Measurements from ENCODE around the gene FBXO33. TPM values are rescaled to one million over a fixed set of nuclear protein-coding genes. Genes with fewer than 3 reads are reported as not detected.

FBXO33 gene
- total RNA-seq, 1 donor from 2014 or later, result 10.5 TPM

DNA sequence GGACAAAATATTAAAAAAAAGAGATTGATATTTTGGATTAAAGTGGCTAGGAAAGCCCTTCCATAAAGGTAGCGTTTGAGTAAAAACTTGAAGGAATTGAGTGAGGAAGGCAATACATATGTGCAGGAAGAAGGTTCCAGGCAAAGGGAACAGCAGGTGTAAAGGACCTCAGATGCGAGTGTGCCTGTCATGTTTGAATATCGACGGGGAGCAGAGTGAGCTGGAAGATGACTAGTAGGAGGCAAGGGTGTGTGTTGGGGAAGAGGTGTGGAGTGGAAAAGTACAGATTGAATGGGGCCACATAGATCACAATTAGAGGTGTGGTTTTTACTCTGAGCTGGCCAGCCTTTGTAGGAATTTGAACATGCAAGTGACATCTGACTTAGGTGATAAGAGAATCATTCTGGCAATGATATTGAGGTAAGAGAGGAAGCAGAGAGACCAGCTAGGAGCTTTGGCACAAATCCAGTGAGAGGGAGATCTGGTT is 15.0 kb upstream of the FBXO33 start:
- H3K27ac Mint-ChIP-seq, result no peak overlapping the region
- TF ChIP-seq CTCF (IDR thresholded peaks at IDR 0.05; ENCODE audit: unreplicated experiment), result no peak
- H3K4me1 Mint-ChIP-seq, result peaks cover 6% of the 10 kb centered on the region
- no peak for DNase-seq (ENCODE audit: low spot score in 2 of 2, unreplicated experiment in 2 of 2)
- no peaks in the 10 kb centered on the region for H3K9me3 Mint-ChIP-seq
- H3K27me3 Mint-ChIP-seq (ENCODE audit: low read depth), result no peaks in the 10 kb centered on the region
- H3K4me3 Mint-ChIP-seq, result no peak overlapping the region
- H3K36me3 Mint-ChIP-seq, result no peaks in the 10 kb centered on the region

DNA sequence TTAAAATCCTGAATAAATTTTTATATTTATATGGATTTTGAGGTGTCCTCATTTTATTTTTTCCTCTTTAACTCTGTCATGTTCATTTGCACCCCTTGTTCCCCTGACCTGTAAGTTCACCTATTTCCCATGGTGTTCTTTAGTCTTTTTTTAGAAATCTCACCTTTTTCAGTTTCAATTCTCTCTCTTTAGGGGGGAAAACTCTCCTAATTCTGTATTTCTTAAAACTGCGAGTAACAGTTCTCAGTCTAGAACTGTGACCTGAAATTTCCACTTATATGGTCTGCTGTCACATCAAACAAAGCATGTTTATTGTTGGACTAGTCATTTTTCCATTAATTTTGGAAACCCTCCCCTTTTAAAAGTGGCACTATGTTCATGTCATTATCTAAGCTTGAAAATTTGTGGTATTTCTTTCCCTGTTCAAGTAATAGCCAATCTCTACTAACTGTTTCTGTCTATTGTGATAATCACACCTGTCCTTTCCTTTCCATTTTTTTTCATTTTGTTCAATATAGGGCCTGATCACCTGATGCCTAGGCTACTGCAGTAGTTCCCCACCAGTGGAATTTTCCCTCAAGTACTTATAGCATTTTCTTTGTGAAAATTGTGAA is 14.0 kb upstream of the FBXO33 start:
- Mint-ChIP-seq H3K9me3 (peaks cover 5% of the 10 kb centered on the region), H3K4me1 (peaks cover 6% of the 10 kb centered on the region), H3K27me3 (ENCODE audit: low read depth) (no peaks in the 10 kb centered on the region), H3K27ac (no peak overlapping the region), H3K36me3 (no peaks in the 10 kb centered on the region), H3K4me3 (no peak overlapping the region)
- DNase-seq (ENCODE audit: low spot score in 2 of 2, unreplicated experiment in 2 of 2), result no peak
- no peak for TF ChIP-seq CTCF (IDR thresholded peaks at IDR 0.05; ENCODE audit: unreplicated experiment)

DNA sequence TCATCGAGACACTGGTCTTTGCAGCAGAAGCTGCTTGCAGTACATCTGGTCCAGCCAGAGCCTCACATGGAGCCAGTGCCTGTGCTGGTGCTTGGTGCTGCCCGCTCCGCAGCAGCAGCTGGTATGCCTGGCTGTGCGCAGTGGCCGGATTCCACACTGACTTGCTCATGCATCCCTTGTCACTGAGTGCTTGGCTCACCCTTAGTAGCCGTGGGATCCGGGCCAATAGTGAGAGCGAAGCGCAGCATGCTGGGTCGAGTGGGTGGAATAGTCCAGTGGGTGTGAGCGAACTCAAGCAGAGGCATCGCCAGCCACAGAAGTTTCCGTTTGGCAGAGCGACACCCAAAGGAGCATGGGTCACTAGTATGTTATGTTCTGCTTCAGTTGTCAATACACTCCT is 10.1 kb upstream of the FBXO33 start:
- no peak overlapping the region for H3K4me3 Mint-ChIP-seq
- no peak overlapping the region for H3K27ac Mint-ChIP-seq
- H3K9me3 Mint-ChIP-seq, result peaks cover 5% of the 10 kb centered on the region
- H3K4me1 Mint-ChIP-seq, result peaks cover 3% of the 10 kb centered on the region
- DNase-seq (ENCODE audit: low spot score in 2 of 2, unreplicated experiment in 2 of 2), result no peak
- H3K27me3 Mint-ChIP-seq (ENCODE audit: low read depth), result no peaks in the 10 kb centered on the region
- H3K36me3 Mint-ChIP-seq, result no peaks in the 10 kb centered on the region
- TF ChIP-seq CTCF (IDR thresholded peaks at IDR 0.05; ENCODE audit: unreplicated experiment), result no peak

DNA sequence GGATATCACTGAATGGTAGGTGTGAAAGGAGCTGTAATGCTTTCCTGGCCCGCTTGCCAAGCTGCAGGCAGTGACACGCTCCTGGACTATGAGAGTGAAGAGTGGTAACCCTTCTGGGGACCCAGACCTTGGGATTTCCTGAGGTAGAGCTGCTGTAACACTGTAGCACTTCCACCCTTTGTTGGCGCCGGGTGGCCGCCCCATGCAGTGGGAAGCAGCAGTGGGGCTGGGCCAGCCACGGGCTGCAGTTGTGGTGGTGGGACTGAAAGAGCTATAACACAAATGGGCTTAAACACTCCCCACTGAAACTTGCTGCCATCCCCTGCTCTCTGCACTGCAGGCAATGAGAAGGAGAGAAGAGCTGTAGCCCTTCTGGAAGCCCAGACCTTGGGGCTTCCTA is 9.6 kb upstream of the FBXO33 start:
- Mint-ChIP-seq H3K4me1 (no peaks in the 10 kb centered on the region), H3K9me3 (peaks cover 5% of the 10 kb centered on the region), H3K4me3 (no peak overlapping the region), H3K36me3 (no peaks in the 10 kb centered on the region), H3K27ac (no peak overlapping the region), H3K27me3 (ENCODE audit: low read depth) (no peaks in the 10 kb centered on the region)
- TF ChIP-seq CTCF (IDR thresholded peaks at IDR 0.05; ENCODE audit: unreplicated experiment), result no peak
- no peak for DNase-seq (ENCODE audit: low spot score in 2 of 2, unreplicated experiment in 2 of 2)

DNA sequence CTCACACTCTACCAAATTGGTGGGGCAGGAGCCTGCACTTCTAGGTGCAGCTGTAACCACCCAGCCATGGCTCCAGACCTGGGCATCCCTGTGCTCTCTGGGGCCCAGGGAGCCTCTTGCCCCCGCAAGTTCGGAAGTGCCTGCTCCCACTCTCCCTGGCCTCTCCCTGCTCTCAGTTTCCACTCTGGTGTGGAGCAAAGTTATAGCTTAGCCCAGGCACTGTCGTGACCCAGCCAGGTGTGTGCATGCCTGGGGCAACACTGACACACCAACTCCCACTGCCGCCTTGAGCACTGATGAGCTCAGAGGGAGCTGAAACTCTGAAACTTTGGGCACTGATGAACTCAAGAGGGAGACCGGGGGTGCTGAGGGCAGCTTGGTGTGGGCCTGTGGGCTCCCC is 8.7 kb upstream of the FBXO33 start:
- H3K27me3 Mint-ChIP-seq (ENCODE audit: low read depth), result no peaks in the 10 kb centered on the region
- TF ChIP-seq CTCF (IDR thresholded peaks at IDR 0.05; ENCODE audit: unreplicated experiment), result no peak
- H3K36me3 Mint-ChIP-seq, result no peaks in the 10 kb centered on the region
- peaks cover 5% of the 10 kb centered on the region for H3K9me3 Mint-ChIP-seq
- no peak for DNase-seq (ENCODE audit: low spot score in 2 of 2, unreplicated experiment in 2 of 2)
- H3K4me1 Mint-ChIP-seq, result no peaks in the 10 kb centered on the region
- no peak overlapping the region for H3K4me3 Mint-ChIP-seq
- H3K27ac Mint-ChIP-seq, result no peak overlapping the region

- H3K4me1 Mint-ChIP-seq, result peaks cover 15% of the 10 kb centered on the region
- H3K36me3 Mint-ChIP-seq, result no peaks in the 10 kb centered on the region
- H3K4me3 Mint-ChIP-seq, result no peak overlapping the region
- H3K27me3 Mint-ChIP-seq (ENCODE audit: low read depth), result no peaks in the 10 kb centered on the region
- no peaks in the 10 kb centered on the region for H3K9me3 Mint-ChIP-seq
- no peak for TF ChIP-seq CTCF (IDR thresholded peaks at IDR 0.05; ENCODE audit: unreplicated experiment)
- no peak overlapping the region for H3K27ac Mint-ChIP-seq
- no peak for DNase-seq (ENCODE audit: low spot score in 2 of 2, unreplicated experiment in 2 of 2)
Observed at GRCh38 chr14:39435241-39435640, 3.0 kb upstream of the FBXO33 start.
